SK-N-MC (cell line): ENCODE results near the gene SELENOS.

Experiments used
- DNase-seq: peaks from one replicate; pipeline ENCODE4 v3.0.0-alpha.2; 2011; ENCODE audit warnings: low read depth, low spot score
- H3K27ac ChIP-seq: fragments of 200-600 bp; sonication (generic); 2 replicates; pipeline ENCODE4 v1.5.1; 2016; ENCODE audit warnings: mixed run types
- H3K36me3 ChIP-seq: fragments of 200-600 bp; sonication (generic); 2 replicates; pipeline ENCODE4 v1.6.1; 2017; ENCODE audit warnings: antibody characterized with exemption, low read length, mixed read lengths; ENCODE audit not compliant: insufficient read depth
- H3K4me3 ChIP-seq: fragments of 200-600 bp; sonication (generic); 2 replicates; pipeline ENCODE4 v1.5.1; 2016
- H3K9ac ChIP-seq: fragments of 200-600 bp; sonication (generic); 2 replicates; pipeline ENCODE4 v1.8.0; 2017; ENCODE audit warnings: mixed run types, mixed read lengths; ENCODE audit not compliant: insufficient read length
- H3K9me3 ChIP-seq: fragments of 200-600 bp; sonication (generic); 2 replicates; pipeline ENCODE4 v1.6.1; 2017; ENCODE audit warnings: low read depth, mild to moderate bottlenecking, antibody characterized with exemption, low read length, moderate library complexity, mixed read lengths
- EZH2 ChIP-seq: fragments of 200-600 bp; sonication (generic); IDR thresholded peaks from one replicate; pipeline ENCODE4 v1.6.1; 2017; ENCODE audit warnings: antibody characterized with exemption
- FOXP2 ChIP-seq: optimal IDR thresholded peaks from 2 replicates; pipeline ENCODE3; 2011; ENCODE audit warnings: mild to moderate bottlenecking, moderate library complexity; ENCODE audit not compliant: insufficient read depth; ENCODE audit errors: extremely low read length, control extremely low read depth
- POLR2AphosphoS5 ChIP-seq: IDR thresholded peaks from 2 replicates; pipeline ENCODE4 v1.6.1; 2012; ENCODE audit warnings: mild to moderate bottlenecking, low read depth, low read length, borderline replicate concordance

SELENOS gene

GRCh38 chr15:101258238-101259144, 18.8 kb downstream of the SELENOS start:
- H3K27ac ChIP-seq, result no peak overlapping the region
- no peaks in the 10 kb centered on the region for H3K9me3 ChIP-seq
- H3K36me3 ChIP-seq, result no peaks in the 10 kb centered on the region
- H3K9ac ChIP-seq, result no peak overlapping the region
- DNase-seq, result peak; percentile 48
- no peak overlapping the region for H3K4me3 ChIP-seq
- no peak for TF ChIP-seq POLR2AphosphoS5
- TF ChIP-seq EZH2, result no peak
- TF ChIP-seq FOXP2, result no peak

- H3K27ac ChIP-seq, result no peak overlapping the region
- H3K9ac ChIP-seq, result no peak overlapping the region
- no peaks in the 10 kb centered on the region for H3K9me3 ChIP-seq
- no peak overlapping the region for H3K4me3 ChIP-seq
- H3K36me3 ChIP-seq, result no peaks in the 10 kb centered on the region
- TF ChIP-seq POLR2AphosphoS5, result no peak
- no peak for TF ChIP-seq EZH2
- no peak for TF ChIP-seq FOXP2
- no peak for DNase-seq
Measured at GRCh38 chr15:101256757-101257156, 20.5 kb downstream of the SELENOS start.

GRCh38 chr15:101255615-101256241, 21.6 kb downstream of the SELENOS start:
- Histone ChIP-seq H3K4me3 (no peak overlapping the region), H3K9ac (no peak overlapping the region), H3K9me3 (no peaks in the 10 kb centered on the region), H3K36me3 (no peaks in the 10 kb centered on the region), H3K27ac (no peak overlapping the region)
- TF ChIP-seq POLR2AphosphoS5 (no peak), FOXP2 (no peak), EZH2 (no peak)
- DNase-seq, result no peak

- no peak overlapping the region for H3K27ac ChIP-seq
- H3K9me3 ChIP-seq, result no peaks in the 10 kb centered on the region
- H3K4me3 ChIP-seq, result no peak overlapping the region
- H3K9ac ChIP-seq, result no peak overlapping the region
- DNase-seq, result no peak
- TF ChIP-seq FOXP2, result no peak
- no peaks in the 10 kb centered on the region for H3K36me3 ChIP-seq
Measured at GRCh38 chr15:101255051-101255395, 22.3 kb downstream of the SELENOS start.

GRCh38 chr15:101254157-101255050, 22.9 kb downstream of the SELENOS start:
- H3K9me3 ChIP-seq, result no peaks in the 10 kb centered on the region

GRCh38 chr15:101252836-101253235, 24.4 kb downstream of the SELENOS start:
- peaks cover 4% of the 10 kb centered on the region; the same call in 1 of the 2 replicates for H3K36me3 ChIP-seq
- peak overlapping the region; percentile 93 for H3K4me3 ChIP-seq
- H3K9me3 ChIP-seq, result no peaks in the 10 kb centered on the region
- H3K9ac ChIP-seq, result peak overlapping the region; percentile 86
- TF ChIP-seq POLR2AphosphoS5, result no peak
- no peak for TF ChIP-seq EZH2
- TF ChIP-seq FOXP2, result no peak
- no peak overlapping the region for H3K27ac ChIP-seq
- DNase-seq, result no peak

More at GRCh38 chr15:101254157-101255050, 22.9 kb downstream of the SELENOS start:
- H3K36me3 ChIP-seq, result no peaks in the 10 kb centered on the region
- no peak overlapping the region for H3K4me3 ChIP-seq
- H3K9ac ChIP-seq, result no peak overlapping the region
- DNase-seq, result no peak
- TF ChIP-seq EZH2 (no peak), FOXP2 (no peak), POLR2AphosphoS5 (no peak)
- no peak overlapping the region for H3K27ac ChIP-seq

GRCh38 chr15:101251830-101252820, 25.2 kb downstream of the SELENOS start, which contains the start of gene CHSY1:
CHSY1 (minus strand) TSS chr15:101252048; CDS start chr15:101251456, 592 bp downstream.
- peaks cover 6% of the 10 kb centered on the region; the same call in 1 of the 2 replicates for H3K36me3 ChIP-seq
- peak within 1 kb of the TSS; percentile 93 for H3K4me3 ChIP-seq
- no peaks in the 10 kb centered on the region for H3K9me3 ChIP-seq
- no peak for DNase-seq
- peak within 1 kb of the TSS; percentile 86 for H3K9ac ChIP-seq
- no peak within 1 kb of the TSS for H3K27ac ChIP-seq
- TF ChIP-seq EZH2 (no peak), POLR2AphosphoS5 (peak; percentile 75; the same call in 1 of the 2 replicates), FOXP2 (no peak)
